NCI-H2196 treated with DMSO at 0.1 percent for 48 hours (cell line): ENCODE data around the gene ITGB2.

Experiments
- DNase-seq: peaks from one replicate; lab custom pipeline; 2025; ENCODE audit not compliant: unreplicated experiment; lab: John Stamatoyannopoulos, UW

The ITGB2 gene

DNA sequence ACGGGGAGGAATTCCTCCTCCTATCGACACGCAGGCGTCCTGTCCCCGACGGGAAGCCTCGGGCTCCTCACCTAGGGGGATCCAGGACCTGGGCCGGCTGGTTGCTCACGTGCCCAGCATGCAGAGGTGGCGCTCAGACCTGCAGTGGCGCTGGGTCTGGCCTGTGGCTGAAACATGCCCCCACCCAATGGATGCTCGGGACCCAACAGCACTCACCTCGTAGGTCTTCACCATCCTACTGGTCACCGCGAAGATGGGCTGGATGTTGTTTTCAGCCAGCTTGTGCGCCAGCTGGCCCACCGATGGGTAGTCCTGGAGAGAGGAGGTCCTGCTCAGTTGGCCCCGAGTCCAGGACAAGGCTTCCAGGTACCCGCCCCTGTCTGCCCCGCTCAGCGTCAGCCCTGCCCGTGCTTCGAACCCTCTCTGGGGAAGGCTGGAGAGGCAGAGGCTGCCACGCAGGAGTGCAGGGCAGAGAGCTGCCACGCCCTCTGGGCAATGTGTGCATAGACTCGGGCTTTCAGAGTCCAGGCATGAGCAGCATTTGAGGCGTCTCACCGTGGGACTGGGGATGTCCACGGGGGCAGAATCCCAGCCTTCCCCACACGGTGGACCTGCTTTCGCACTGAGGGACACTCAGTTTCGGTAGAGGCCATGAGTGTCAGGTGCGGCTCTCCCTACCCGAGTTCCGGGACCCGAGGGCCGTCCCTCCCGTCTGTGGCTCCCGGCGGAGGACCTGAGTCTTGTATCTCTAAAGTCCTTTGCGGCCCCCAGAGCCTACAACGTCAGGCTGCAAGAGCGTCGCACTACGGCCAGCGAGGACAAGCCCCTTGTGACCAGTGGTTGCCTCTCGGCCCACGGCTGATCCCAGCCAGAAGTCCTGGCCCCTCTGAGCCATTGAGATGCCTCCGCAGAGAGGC, 21.6 kb downstream of the ITGB2 start:
- no peak for DNase-seq

DNA sequence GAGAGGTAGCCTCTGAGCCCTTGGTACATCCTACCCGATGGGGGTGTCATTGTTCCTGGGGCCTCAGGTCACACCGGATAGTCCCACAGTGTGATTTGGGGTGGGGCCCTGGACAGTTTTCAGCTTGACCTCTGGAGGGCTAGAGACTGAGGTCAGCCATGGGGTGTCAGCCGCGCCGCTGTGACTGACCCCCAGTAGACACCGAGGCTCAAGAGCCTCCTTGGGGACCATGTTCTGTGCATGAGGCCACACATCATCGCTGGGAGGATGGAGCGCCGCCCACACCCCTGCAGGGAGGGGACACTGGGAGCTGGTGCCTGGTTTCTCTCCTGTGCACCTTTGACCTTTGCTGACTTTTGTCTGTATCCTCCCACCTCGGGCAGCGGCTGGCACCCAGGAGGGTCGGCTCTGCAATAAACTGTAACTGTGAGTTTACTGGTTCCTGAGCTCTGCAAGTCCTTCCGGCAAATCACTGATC, 22.6 kb downstream of the ITGB2 start:
- no peak for DNase-seq

DNA sequence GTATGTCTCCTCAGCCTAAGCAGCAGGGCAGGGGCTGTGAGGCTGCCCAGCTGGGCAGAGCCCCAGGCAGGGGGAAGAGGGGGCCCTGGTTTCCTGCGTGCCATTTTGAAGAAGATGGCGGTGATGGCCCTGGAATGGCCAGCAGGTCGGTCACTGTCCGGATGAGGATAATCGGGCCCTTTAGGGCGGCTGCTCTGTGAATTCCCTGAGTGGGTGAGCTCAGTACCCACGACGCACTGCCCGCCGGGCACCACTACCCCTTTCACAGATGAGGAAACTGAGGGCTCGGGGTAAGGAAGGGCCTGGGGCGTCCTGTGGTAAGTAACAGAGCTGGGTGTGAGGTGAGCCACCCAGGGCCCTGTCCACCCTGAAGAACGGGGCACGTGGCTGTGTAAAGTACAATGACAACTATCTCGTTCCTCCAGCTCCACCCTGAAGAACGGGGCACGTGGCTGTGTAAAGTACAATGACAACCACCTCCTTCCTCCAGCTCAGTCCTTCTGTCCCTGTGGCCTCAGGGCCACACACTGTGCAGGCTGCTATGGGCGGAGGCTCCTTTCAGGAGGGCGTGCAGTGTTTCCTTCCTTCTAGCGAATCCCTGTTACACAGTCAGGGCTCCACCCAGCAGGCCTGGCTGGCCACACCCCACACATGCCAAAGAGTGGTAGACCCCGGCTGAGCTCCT, 23.2 kb downstream of the ITGB2 start:
- DNase-seq, result no peak

DNA sequence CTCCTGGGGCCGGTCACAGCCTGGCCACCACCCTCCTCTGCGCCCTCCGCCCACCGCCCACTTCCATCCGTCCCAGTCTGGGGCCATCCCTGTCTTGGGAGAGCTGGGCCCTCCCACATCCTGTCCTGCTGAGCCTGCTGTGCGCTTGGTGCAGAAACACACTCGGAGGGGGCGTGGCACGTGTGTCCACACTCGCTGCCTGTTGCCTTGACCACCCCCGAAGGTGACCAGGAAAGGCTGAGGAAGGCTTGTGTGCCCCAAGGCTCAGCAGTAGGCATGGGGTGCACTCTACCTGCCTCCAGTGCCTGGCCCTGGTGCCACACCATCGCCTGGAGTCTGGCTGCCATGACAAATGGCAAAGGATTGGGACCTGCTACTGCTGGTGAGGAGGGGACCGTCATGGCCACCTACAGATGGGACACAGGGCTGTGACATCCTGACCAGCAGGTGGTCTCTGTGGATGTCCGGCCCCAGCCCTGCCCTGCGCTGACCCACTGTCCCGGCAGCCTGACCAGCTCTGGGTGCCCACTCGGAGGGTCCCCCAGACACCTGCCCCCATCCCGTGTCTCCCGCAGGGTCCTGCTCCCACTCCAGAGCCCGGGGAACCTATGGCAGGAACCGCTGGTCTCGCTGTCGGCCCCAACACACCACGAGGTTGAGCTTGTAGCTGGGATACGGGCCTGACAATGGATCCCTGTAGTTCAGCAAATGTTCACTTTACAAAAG, 24.0 kb downstream of the ITGB2 start:
- no peak for DNase-seq

DNA sequence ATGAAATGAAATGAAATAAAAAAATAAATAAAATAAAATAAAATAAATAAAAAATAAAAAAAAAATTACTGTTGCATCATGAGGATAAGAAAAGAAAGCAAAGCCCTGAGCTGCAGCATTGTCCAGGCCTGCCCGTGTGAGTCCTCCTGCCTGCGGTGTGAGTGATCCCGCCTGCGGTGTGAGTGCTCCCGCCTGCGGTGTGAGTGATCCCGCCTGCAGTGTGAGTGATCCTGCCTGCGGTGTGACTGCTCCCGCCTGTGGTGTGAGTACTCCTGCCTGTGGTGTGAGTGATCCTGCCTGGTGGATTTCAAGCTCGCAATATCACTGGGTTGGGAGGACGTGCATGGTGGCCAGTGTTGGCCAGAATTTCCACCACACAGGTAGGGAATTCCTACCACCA, 24.8 kb downstream of the ITGB2 start:
- no peak for DNase-seq

GRCh38 chr21:44894687-44895302, 25.9 kb downstream of the ITGB2 start:
- DNase-seq, result no peak

GRCh38 chr21:44893948-44894656, 26.6 kb downstream of the ITGB2 start:
- DNase-seq, result no peak

GRCh38 chr21:44893278-44893556, 27.5 kb downstream of the ITGB2 start:
- DNase-seq, result no peak

DNA sequence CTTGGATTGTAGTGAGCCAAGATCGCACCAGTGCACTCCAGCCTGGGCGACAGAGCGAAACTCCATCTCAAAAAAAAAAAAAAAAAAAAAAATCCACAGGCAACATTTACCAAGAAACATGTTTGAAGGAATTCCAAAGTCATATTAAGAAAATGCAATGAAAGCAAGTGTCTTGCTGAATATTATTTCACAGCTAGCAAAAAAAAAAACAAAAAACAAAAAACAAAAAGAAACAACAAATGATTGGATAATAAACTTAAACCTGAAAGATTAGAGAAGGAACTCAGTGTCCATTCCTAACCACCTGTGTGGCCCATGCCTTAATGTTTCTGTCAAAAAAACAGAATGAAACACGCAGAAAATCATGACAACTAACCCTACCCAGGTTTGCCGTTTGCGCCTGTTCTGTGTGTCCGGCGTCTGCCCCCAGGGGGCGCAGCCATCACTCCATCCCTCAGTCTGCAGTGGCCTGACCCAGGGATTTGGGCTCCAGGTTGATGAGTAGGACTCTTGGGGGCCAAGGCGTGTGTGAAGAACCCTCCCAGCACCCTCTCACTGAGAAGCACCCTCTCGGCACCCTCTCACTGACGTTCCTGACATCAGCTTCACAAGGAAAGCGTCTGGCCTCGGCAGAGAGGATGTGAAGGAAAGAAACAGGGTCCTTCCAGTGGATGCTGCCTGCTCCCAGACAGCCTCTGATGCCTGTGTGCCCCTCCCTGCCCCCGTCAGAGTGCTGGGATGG, 28.0 kb downstream of the ITGB2 start:
- no peak for DNase-seq

DNA sequence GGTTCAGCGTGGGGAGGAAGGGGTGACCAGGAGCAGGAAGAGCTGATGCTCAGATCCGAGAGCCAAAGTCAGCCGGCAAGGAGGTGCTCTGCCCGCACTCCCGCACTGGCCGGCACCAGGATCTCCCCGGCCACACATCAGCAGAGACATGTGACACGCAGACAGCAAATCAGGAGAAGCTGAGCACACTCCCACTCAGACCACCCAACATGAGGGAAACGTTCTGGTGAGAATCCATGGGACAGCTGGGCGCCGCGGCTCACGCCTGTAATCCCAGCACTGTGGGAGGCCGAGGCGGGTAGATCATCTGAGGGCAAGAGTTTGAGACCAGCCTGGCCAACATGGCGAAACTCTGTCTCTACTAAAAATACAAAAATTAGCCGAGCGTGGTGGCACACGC, 28.6 kb downstream of the ITGB2 start:
- DNase-seq, result no peak

DNA sequence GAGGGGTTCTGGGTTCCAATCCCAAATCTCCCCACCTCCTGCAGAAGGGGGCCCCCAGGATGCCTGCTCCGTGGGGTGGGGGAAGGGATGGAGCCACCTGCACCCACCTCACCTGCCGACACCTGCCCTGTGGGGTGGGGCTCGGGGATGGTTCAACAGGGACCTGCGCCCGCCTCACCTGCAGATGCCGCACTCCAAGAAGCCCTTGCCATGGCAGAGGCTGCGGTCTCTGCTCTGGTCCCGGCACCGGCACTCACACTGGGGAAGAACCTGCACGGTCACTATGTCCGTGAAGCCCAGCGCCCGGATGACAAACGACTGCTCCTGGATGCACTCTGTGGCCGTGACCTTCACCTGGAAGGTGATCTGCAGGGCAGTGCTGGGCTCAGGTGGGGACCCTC, 29.1 kb downstream of the ITGB2 start:
- DNase-seq, result no peak

- no peak for DNase-seq
Measured at GRCh38 chr21:44890961-44891541, 29.6 kb downstream of the ITGB2 start.

DNA sequence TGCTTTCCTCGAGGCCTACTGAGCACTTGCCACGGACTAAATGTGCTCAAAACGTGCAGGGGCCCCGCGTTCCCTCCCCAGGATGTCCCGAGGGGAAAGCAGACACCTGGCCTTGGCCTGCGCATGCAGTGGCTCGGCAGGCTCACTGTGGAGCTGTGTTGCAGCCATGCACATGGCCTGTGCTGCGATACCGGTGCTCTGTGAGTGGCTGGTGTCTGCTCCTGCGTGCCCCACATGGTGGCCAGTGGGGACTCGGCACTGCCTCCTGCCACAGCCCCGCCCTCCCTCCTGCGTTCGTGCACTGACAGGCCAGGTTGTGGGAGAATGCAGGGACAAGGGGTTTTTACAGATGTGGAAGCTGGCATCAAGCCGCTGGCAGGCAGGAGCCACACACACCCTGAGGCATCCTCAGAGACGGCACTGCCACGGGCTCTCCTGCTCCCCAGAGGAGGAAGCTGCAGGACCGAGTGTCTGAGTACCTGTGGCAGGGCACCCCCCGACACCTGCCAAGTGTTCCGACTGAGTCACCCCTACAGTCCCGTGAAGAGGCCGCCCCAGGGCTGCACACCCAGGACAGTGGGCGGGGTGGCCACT, 30.3 kb downstream of the ITGB2 start:
- DNase-seq, result no peak

DNA sequence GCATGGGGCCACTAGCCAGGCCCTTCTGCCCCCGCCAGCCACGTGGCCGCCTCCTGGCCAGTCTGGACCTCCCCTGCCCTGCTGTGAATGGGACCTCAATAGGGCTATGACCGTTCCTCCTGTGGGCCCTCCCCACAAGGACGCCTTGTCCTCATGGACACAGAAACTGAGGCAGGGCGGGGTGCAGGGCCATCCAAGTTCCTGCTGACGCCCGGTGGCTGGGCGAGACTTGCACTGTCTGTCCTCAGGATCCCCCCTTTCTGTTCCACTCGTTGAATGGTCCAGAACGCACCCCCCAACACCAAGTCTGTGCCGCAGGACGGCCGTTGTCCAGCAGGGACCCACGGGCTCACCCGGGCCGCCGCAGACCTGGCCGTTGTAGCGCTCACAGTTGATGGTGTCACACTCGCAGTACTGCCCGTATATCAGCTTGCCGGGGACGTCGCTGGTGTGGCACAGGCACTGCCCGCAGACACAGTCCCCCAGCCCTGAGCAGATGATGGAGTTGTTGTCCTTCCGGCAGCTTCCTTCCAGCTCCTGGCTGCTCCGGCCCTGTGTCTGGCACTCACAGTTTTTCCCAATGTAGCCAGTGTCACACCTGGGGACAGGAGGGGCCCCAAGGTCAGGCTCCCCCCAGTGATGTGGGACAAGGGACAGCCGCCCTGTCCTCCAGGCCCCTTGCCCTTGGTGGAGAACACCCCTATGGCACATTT, 30.9 kb downstream of the ITGB2 start:
- no peak for DNase-seq

GRCh38 chr21:44888581-44889550, 31.8 kb downstream of the ITGB2 start:
- no peak for DNase-seq

DNA sequence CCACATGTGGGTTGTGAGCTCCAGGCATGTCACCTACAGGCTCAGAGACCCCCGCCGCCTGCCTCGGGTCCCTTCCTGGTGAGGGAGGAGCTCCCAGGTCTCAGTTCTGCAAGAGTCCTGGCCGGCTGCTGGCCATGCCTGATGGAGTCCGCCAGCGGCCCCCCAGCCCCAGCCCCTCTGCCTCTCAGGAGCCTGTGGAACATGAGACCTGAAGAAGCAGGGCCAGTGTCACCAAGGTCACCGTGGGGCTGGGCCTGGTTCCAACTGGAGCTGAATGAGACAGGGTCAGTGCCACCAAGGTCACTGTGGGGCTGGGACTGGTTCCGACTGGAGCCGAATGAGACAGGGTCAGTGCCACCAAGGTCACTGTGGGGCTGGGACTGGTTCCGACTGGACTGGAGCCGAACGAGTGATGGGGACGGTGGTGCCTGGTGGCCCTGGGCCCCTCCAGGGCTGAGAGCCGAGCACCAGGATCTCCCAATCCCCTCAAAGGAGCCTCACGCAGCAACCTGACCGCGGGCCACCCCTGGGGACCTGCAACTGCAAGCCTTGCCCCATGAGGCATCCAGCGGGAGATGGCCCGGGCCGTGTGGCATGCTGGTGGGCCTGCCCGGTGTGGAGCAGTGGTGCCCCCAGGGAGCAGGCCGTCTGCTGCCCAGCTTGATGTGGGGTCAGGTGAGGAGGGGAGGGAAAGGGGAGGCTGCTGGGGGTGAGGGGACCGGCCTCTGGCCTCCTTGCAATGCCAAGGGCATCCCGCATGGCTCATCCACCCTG, 32.7 kb downstream of the ITGB2 start:
- no peak for DNase-seq
